ENCODE data around the gene ZNF787. TPM values are rescaled to one million over a fixed set of nuclear protein-coding genes. Genes with fewer than 3 reads are reported as not detected.

The ZNF787 gene
- polyA plus RNA-seq, 3 donors, result 1.2 to 16.2 (median 1.8) TPM

- H2AFZ ChIP-seq (ENCODE audit: insufficient read depth, low read depth, low read length, poor library complexity, severe bottlenecking), result no peak overlapping the region
- Mint-ChIP-seq H3K36me3 (no peaks in the 10 kb centered on the region), H3K27ac (no peak overlapping the region), H3K9me3 (peaks cover 0 to 3% (median 0%) of the 10 kb centered on the region in 7 donors), H3K4me3 (no peak overlapping the region), H3K4me1 (peaks cover 9% of the 10 kb centered on the region), H3K27me3 (ENCODE audit: low read depth in 3 of 3) (peaks cover 5 to 11% (median 11%) of the 10 kb centered on the region in 3 donors)
- no peaks in the 10 kb centered on the region for H3K36me3 ChIP-seq (replicated peaks in 1 of 2; ENCODE audit: control insufficient read depth in 1 of 2, insufficient read depth in 2 of 2, low read length in 2 of 2)
- WGBS (ENCODE audit: insufficient coverage), result no CpG with 5 or more reads among the region's 3 CpGs
- no peaks in the 10 kb centered on the region for H4K20me1 ChIP-seq (ENCODE audit: insufficient read depth, low read length)
- H3K79me2 ChIP-seq (ENCODE audit: insufficient read depth, low read length), result no peaks in the 10 kb centered on the region
- peaks cover 0 to 8% of the 10 kb centered on the region in 2 donors for H3K27me3 ChIP-seq (ENCODE audit: control insufficient read depth in 2 of 2, insufficient read depth in 2 of 2, low read length in 2 of 2)
- intact Hi-C loops (cut with micrococcal nuclease), result loop anchor here in 1 of 2 donors (10.0 kb wide), 1 partner anchor 275 kb away; no protein-coding TSS in a partner anchor
- H3K9ac ChIP-seq (ENCODE audit: insufficient read depth, low read length, poor library complexity, severe bottlenecking), result no peak overlapping the region
- no peak overlapping the region for H3K4me3 ChIP-seq (replicated peaks in 1 of 3; ENCODE audit: low read depth in 2 of 3, low read length in 3 of 3)
- no peak for DNase-seq
- H3K9me3 ChIP-seq (replicated peaks in 1 of 2; ENCODE audit: control insufficient read depth in 1 of 2, insufficient read depth in 1 of 2, low read length in 2 of 2), result no peaks in the 10 kb centered on the region
- no peak overlapping the region for H3K27ac ChIP-seq (ENCODE audit: low read depth in 1 of 2, low read length in 2 of 2)
- TF ChIP-seq CTCF (IDR thresholded peaks at IDR 0.05), result no peak
- H3K4me2 ChIP-seq (replicated peaks; ENCODE audit: extremely low read depth, low read length, poor library complexity, severe bottlenecking), result no peak overlapping the region
- H3K4me1 ChIP-seq (ENCODE audit: control insufficient read depth in 1 of 2, insufficient read depth in 2 of 2, low read length in 2 of 2), result peaks cover 7 to 8% of the 10 kb centered on the region in 2 donors
Observed at GRCh38 chr19:56069642-56070041, 51.5 kb downstream of the ZNF787 start.

GRCh38 chr19:56066152-56067023 lies 54.7 kb downstream of the ZNF787 start:
- Histone ChIP-seq H3K9me3 (replicated peaks in 1 of 2; ENCODE audit: control insufficient read depth in 1 of 2, insufficient read depth in 1 of 2, low read length in 2 of 2) (peaks cover 0 to 1% of the 10 kb centered on the region in 2 donors), H3K27me3 (ENCODE audit: control insufficient read depth in 2 of 2, insufficient read depth in 2 of 2, low read length in 2 of 2) (peaks cover 0 to 8% of the 10 kb centered on the region in 2 donors), H2AFZ (ENCODE audit: insufficient read depth, low read depth, low read length, poor library complexity, severe bottlenecking) (peak overlapping the region; percentile 70), H3K36me3 (replicated peaks in 1 of 2; ENCODE audit: control insufficient read depth in 1 of 2, insufficient read depth in 2 of 2, low read length in 2 of 2) (no peaks in the 10 kb centered on the region), H3K79me2 (ENCODE audit: insufficient read depth, low read length) (no peaks in the 10 kb centered on the region), H3K27ac (ENCODE audit: low read depth in 1 of 2, low read length in 2 of 2) (no peak overlapping the region), H4K20me1 (ENCODE audit: insufficient read depth, low read length) (no peaks in the 10 kb centered on the region), H3K4me1 (ENCODE audit: control insufficient read depth in 1 of 2, insufficient read depth in 2 of 2, low read length in 2 of 2) (peaks cover 7 to 8% of the 10 kb centered on the region in 2 donors), H3K4me3 (replicated peaks in 1 of 3; ENCODE audit: low read depth in 2 of 3, low read length in 3 of 3) (no peak overlapping the region), H3K4me2 (replicated peaks; ENCODE audit: extremely low read depth, low read length, poor library complexity, severe bottlenecking) (peak overlapping the region; percentile 29), H3K9ac (ENCODE audit: insufficient read depth, low read length, poor library complexity, severe bottlenecking) (no peak overlapping the region)
- peak; percentile 23 to 52 (median 48) for DNase-seq
- under 1% methylated on average over 28 of the region's 39 CpGs for WGBS (ENCODE audit: insufficient coverage)
- intact Hi-C loops (cut with micrococcal nuclease), result loop anchor here in 1 of 2 donors (10.0 kb wide), 1 partner anchor 278 kb away; no protein-coding TSS in a partner anchor
- peak; percentile 97 for TF ChIP-seq CTCF (IDR thresholded peaks at IDR 0.05)
- no peak overlapping the region for H3K27ac Mint-ChIP-seq
- H3K9me3 Mint-ChIP-seq, result peaks cover 0 to 6% (median 2%) of the 10 kb centered on the region in 7 donors
- H3K4me3 Mint-ChIP-seq, result peak overlapping the region; percentile 37 to 60
- H3K4me1 Mint-ChIP-seq, result peaks cover 9% of the 10 kb centered on the region
- H3K36me3 Mint-ChIP-seq, result no peaks in the 10 kb centered on the region
- H3K27me3 Mint-ChIP-seq (ENCODE audit: low read depth in 3 of 3), result peaks cover 10 to 13% (median 11%) of the 10 kb centered on the region in 3 donors

Data from CD14-positive monocyte (primary cell).